Islet precursor cell (in vitro differentiated cells): Measurements from ENCODE around the gene KCNIP1.

ENCODE experiments used
- DNase-seq: peaks from one replicate; pipeline ENCODE4 v3.0.0-alpha.2; 2018

Gene KCNIP1

DNA sequence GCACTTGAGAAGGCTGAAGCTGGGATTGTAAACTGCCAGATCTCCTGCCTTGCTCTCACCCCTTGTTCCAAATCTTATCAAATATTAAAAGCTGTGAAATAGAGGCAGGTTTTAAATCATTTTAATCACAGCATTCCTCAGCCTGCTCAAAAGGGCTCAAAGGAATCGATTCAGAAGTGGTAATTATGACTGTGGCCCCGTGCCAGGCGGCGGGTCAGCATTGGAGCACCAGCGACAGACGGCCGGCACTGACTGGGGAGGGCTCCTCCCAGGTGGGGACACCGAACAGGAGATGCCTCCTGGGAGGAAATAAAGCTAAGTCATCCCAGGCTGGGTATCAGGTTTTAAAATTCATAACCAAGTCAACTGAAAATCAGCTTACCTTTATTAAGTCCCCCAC is 66.7 kb downstream of the KCNIP1 start:
- DNase-seq, result peak; percentile 4

DNA sequence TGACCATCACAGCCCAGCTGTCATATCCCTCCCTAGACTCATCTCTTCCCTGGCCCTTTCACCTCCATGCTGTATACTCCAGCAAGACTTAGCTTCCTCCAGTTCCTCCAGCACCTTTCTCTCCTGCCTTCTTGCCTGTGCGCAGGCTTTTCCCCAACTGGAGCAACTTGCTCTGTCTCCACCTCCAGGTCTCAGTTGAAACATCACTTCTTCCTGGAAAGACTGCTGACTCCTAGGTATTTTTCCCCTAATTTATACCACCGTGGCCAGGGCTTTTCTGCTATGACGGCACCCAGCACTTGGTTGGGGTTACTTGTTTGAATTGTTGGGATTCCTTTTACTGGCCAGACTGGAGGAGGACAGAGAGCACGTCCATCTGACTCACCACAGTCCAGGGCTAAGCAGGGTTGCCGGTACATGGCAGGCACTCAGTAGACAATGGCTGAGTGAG is 67.5 kb downstream of the KCNIP1 start:
- peak; percentile 93 for DNase-seq

DNA sequence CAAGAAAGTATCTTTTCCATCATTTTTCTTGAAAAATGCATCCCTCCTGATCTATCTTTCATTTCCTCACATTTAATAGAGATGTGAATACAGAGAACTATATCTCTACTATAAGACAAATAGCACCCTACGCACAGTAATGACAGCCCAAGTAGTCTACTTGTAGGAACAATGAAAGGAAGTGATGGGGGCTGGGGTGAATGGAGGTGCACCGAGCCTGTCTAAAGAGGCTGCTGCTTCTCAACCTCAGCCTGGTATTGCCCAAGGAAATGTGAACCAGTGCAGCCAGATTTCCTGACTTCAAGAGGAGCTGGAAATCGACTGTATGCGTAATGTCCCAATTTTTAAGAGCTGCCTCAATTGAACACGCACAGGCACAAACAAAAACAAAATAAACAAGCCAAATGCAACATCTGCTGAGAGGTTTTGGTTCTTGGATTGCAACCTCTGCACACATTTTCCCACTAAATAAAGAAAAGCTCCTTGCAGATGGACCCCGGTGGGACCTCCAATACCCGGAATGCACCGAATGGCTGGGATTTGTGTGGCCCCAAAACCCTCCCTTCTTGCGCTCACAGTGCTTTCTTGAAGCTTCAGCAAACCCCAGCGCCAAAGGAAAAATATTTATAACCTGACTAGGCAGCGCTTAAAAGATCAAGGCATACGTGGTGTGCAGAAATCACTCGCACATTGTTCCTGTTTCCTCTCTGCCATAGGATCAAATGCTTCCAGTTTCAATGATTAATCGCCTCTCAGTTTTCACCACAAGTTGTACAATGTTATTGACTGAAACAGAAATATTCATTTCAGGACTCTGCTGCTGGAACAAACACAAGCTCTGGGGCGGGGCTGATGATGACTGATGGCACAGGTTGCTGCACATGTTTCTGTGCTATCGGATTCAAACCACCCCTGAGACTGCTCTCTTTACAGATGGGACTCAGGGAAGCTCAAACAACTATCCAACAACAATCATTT is 68.3 kb downstream of the KCNIP1 start:
- no peak for DNase-seq

DNA sequence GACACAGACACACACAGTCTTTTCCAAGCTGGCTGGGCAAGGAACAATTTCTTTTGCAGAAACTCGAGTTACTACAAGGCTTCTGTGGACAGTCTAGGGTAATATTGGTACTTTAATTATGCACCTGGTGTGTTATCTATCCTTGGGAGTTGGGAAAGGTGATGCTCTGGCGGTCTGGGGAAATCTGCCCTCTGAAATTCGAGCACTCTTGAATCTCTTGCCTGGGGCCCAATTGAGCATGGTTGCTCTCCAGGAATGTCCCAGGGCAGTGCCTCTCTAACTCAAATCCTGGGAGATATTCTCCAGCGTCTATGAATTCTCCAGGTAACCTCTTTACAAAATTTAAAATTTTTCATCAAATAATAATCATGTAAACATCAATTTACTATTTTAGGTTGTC is 69.3 kb downstream of the KCNIP1 start:
- DNase-seq, result peak; percentile 65

DNA sequence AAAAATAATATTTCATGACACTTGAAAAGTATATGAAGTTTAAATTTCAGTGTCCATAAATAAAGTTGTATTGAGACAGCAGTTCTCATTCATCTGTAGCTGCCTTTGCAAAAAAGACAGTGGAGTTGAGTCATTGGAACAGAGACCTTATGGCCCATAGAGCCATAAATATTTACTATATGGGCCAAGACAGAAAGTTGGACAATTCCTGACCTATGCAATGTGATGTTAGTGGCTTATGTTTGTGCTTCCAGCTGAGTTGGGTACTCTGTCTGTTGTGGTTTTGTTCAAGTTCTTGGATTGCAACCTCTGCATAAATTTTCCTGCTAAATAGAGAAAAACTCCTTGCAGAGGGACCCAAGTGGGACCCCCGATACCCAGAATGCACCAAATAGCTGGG is 69.8 kb downstream of the KCNIP1 start:
- DNase-seq, result no peak

DNA sequence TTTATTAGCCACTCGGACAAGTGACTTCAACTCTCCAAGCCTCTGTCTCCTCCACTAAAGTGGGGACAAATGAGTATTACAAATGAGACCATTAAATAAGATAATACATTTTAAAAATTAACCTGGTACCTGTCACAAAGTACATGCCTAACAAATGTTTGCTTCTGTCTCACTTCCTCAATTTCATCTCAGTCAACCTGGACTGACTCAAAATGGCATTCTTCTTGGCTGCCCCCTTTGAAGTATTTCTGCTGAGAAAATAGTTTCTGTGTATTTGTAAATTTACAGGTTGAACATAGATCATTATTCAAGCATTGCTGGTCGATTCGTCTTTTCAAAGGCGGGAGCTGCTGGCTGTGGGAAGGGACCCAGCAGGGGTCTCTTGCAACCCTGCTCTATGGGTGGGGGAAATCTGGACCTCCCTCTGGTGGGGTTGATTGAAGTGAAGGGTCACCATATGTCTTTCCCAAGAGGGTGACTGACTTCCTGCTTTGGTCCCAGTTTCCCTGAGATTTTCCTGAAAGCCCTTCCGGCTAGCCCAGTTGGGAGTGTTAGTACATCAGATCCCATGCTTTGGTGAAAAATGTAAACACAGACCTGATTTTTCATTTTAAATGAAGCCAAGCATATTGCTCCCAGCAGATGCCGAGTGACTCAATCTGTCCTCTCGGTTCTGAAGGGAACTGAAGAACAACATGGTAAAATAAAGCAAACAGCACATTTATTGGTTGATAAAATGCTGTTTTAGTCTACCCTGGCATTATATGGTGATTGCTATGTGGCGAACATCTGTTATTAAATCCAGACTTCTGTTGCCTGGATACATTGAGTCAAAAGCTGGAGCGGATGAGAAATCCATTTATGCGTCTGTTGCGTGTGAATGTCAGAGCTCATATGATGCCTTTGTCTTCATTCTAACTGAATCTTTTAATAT is 73.0 kb downstream of the KCNIP1 start:
- no peak for DNase-seq

DNA sequence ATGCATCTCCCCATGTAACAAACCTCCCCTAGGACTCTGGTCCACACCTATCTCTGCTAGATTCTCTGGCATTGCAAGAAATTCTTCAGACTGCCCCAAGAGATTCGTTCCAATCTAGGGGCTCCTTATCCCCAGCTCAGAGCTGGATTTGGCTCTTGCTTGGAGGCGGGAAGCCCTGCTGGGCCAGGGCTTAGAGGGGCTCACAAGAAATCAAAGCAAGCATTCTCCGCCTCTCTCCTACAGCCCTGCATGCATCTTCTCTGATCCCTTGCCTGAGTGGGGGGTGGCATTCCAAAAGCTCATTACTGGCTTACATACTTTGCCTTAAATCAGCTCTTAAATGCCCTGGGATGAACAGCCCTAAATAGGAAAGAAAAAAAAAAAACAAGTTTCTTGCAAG is 75.8 kb downstream of the KCNIP1 start:
- no peak for DNase-seq

DNA sequence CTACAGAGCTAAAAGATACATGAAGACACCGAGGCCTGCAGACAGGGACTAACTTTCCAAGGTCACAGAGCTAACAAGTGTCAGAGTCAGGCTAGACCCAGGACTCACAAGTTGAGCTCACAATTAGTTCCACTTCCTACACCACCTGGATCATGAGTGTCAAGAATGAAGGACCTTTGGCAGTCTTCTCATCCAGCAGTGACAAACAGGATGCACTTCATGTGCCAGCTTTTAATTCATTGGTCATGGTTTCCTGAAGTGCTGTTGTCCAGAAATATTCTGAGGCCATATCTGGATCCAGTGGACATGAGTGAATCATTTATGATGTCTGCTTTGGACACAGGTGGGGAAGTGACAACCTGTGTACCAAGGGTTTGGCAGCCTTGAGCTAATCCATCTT is 77.4 kb downstream of the KCNIP1 start:
- DNase-seq, result no peak

DNA sequence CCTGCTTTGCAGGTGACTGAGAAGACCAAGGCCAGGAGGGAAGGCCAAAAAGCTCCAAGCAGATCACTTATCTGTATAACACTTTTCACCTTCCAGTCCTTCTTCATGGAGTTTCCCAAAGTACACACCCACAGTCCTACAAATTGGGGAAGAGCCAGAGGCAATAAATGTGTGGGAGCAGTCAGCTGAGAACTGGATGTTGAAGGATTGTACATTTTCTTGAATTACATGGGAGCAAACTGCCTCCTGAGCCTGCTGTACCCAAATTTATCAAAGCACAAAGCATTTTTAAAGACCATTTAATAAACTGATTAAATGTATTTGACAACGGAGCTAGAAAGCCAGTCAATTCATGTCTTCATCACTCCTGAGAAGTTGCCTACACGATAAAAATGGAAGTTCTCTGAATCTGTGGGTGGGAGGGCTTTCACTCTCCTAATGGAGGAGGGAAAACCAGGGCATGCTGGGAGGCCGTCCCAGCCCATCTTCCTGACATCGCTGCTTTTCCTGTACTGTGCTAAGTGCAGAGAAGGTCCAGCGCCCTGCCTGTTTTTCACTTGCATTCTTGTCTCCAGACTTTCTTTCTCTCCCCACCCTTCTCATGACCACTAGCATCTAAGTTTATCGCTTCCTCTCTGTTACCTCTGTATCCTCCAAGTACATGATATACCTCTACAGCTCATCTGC is 79.0 kb downstream of the KCNIP1 start:
- no peak for DNase-seq

DNA sequence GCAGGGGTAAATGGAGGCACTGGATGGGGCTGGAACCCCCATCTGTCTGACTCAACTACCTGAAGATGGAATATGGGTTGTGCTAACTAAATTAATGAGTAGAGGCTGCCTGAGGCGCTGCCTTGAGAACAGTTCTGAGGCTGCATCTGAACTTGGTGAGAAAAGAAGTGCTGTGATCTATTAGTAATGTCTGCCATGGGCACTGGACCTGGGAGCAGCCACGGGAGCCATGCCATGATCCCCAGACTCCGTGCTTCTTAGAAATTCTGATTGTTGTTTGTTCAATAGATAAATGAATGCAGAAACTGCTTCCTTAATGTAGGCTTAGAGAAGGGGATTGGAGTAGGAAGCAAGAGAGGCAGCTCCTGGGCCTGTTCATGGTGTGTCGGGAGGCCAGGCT is 80.2 kb downstream of the KCNIP1 start:
- no peak for DNase-seq

DNA sequence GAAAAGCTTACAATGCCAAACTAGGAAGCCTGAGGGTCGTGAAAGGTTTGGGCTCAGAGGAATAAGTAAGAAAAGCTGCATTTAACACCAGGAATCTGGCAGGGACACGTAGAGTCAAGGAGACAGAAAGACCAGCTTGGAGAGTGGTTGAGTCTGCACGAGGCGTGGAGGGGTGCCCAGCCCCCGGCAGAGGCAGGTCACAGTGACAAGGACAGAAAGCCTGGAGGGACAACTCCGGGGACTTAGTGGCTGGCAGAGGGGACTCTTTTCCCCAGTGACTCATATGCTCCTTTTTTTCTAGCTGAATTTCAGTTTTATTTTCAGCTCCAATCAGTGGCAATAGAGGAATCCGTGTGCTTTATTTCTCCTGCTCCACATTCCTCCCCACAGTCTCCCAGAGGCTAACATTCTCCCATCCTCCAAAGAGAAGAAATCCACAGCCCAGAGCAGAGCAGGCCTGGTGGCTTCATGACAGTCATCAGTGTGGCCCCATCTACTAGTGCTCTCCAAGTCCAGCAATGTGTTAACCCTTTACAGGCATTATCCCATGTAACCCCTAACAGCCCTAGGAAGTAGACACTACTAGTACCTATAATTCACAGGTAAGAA is 80.7 kb downstream of the KCNIP1 start:
- DNase-seq, result no peak

DNA sequence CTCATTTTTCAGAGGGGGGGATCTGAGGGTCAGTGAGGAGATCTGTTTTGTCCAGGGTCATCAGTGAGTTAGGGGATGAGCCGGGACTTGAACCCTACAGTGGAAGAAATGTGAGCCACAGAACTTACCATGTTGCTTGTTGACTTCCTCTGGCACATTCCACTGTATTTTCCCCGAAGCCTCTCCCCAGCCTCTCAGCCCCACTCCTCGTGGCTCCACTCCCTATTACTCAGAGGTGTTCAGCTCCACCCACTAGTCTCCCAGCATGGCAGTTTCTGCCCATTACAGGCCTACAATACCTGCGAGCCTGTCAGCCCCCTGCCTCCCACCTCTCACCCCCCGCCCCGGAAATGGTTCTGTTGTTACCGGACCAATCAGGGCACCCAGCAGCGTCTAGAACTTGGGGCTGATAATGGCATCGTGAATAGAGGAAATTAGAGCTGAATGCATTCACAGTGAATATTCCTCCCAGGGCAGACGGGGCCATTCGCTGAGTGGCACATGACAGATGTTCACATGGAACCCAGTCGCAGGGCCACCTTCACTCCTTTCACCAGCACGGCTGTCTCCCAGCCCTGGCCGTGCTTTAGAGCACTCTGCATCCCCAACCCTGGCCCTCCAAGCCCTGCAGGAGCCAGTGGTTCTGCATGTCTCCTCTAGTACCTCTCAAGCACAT is 81.6 kb downstream of the KCNIP1 start:
- no peak for DNase-seq

DNA sequence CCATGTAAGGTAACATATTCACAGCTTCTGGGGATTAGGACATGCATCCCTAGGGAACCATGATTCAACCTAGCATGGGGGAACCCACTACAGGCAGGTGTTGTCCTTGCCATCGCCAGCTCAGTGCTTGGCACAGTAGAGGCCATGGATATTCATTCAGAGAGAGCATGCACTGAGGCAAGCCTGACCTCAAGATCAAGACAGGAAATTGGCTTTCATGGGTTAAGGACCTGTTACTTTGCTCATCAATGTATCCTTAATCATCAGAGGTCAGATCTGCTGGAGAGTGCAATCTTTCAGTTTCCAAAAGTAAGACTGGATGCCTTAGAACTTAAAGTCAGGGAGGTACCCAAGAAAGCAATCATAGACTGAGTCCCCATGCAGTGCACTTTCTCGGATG is 84.0 kb downstream of the KCNIP1 start:
- no peak for DNase-seq

DNA sequence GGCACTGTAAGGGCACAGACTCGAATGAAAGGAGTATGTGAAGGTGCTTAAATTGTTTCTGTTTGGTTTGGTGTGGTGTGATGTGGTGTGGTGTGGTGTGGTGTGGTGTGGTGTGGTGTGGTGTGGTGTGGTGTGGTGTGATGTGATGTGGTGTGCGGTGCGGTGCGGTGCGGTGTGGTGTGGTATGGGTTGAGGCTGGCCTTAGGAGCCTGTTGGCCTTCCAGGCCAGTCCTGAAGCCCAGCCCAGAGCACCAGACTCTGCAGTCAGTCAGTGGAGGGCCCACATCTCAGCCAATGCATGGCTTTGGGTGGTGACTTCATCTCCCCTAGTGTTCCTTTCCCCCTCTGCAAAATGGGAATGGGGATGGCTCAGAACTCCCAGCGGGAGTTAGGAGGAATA is 85.8 kb downstream of the KCNIP1 start:
- DNase-seq, result no peak

DNA sequence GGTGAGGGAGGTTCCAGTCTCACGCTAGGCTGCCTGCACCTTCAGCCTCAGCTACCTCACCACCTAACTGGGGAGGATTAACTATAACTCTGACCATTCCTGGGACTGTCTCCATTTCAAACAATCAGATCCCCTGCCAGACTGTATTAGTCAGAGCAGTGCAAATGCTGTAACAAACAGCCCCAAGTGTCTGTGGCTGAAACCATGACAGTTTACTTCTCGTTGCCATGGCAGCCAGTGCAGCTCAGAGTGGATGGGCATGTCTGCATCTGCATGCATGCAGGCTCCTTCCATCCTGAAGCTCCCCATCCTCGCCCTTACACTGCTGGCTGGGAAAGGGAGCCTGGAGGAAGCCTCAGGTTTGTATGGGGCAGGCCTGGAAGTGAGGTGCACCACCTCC is 86.7 kb downstream of the KCNIP1 start:
- no peak for DNase-seq

DNA sequence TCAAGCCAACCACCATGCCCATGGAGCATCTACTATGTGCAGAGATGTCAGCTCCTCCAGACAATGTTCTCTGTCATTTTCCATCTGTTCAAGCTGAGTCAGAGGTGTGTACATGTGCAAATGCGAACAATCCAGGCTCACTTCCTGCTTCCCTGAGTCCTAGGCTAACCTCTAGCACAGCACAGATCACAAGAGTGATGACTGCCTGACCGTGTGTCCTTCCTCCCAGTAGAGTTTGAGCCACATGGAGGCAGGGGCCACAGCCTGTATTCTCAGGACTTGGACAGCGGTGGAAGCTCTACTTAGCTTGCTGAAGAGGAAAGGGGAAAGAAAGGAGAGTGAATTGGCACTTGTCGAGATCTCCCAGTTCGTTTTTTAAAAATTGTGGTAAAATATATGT is 87.2 kb downstream of the KCNIP1 start:
- DNase-seq, result no peak

DNA sequence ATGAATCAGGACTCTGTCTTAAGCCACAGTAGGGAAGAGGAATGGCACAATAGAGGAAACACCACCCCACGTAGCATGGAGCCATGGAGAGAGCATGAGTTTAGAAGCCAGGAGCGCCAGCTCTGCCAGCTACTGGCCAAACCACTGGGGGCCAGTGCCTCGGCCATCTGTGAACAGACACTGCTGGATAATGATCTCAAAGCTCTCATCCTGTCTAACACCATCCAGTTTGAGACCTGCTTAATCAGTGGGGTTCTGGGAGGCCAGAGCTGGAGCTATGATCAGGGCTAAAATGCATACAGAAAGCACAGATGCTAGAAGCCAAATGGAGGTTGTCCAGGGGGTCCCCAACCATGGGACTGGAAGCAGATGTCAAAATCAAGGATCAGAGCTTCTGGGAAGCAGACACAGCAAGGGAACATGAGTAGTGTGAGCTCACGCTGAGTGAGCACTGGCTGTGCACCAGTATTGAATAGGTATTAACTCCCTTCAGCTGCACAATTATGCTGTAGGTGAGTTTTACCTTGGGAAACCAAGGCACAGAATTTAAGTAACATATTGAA is 92.7 kb downstream of the KCNIP1 start:
- no peak for DNase-seq

DNA sequence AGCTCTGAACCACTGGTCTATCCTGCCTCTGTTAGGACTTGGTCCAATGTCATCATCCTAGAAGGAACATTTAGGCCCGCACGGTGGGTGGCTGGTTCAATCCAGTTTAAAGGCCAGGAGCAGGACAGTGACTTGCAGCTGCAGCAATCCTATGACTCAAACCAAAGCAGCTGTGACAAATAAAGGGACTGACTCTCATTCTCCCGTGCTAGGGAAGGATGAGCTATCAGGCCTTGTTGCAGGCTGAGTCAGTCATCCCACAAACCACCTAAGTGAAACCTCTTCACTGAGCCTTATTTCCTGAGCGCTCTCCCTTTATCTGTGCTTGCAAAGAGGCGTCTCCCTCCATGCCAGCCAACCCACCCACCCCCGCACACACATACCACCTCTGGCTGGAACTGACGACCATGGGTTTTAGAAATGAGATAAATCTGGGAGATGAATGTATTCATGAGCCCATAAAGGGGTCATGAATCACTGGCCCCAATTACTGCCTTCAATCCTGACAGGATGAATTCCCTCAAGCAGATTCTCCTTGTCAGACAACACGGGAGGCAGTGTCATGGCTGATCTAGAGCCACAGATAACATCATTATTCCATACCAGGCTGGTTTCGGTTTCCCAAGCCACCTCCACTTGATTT is 93.4 kb downstream of the KCNIP1 start:
- DNase-seq, result peak; percentile 97

DNA sequence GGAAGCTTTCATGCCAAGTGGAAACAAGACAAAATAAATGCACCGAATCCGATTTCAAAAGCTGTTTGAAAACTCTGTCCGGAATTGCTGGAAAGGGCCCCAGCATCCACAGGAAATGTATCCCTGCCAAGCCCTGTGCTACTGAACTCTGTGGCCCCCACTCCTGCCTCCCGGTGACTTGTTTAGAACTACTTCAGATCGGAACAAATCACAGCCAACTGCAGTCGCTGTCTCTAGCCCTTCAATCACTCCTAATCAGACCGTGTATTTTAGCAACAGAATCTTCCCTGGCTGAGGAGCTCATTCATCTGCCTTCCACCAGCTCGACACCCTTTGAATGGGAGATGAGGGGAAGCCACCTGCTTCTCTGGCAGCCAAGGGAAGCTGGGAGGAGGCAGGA is 94.1 kb downstream of the KCNIP1 start:
- peak; percentile 59 for DNase-seq

DNA sequence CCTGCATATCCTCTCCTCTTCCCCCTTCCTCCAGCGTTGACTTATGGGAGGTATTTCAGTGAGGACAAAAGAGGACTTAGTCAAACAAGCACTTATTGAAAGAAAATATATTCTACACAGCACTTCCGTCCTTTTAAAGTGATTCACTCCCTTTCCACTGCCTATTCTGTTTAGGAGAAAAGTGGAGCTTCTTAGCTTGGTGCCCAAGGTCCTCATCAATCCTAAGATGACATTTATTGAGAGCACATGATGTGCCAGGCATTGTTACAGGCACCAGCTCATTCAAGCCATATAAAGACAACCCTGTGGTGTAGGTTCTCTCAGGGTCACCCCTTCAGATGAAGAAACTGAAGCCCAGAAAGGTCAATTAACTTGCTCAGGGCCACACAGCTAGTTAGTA is 95.9 kb downstream of the KCNIP1 start:
- no peak for DNase-seq

DNA sequence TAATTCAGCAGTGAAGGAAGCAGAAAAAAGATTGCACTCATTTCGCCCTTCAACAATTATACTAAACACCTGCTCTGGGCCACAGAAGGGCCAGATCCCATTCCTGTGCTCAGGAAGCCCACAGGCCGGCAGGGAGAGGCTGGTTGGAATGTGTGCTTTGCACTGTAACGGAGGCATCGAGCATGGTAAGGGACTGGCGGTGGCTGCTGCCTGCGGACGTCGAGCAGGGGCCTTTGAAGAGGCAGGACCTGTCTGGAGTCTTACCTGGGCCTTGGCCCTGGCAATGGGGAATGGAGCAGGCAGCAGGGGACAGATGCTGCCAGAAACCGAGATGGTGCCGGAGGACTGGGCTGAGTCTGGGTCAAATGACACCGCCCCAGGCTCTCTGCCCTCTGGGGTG is 97.8 kb downstream of the KCNIP1 start:
- DNase-seq, result peak; percentile 78
